GM12801 (cell line): ENCODE results near the gene CTDP1.

ENCODE experiments used
- TF ChIP-seq, protein P1 (sequence below): IDR thresholded peaks from one replicate; pipeline ENCODE4 v1.5.1; 2011; ENCODE audit warnings: control low read depth; ENCODE audit not compliant: insufficient read length; ENCODE audit errors: extremely low read depth

Gene CTDP1, protein sequence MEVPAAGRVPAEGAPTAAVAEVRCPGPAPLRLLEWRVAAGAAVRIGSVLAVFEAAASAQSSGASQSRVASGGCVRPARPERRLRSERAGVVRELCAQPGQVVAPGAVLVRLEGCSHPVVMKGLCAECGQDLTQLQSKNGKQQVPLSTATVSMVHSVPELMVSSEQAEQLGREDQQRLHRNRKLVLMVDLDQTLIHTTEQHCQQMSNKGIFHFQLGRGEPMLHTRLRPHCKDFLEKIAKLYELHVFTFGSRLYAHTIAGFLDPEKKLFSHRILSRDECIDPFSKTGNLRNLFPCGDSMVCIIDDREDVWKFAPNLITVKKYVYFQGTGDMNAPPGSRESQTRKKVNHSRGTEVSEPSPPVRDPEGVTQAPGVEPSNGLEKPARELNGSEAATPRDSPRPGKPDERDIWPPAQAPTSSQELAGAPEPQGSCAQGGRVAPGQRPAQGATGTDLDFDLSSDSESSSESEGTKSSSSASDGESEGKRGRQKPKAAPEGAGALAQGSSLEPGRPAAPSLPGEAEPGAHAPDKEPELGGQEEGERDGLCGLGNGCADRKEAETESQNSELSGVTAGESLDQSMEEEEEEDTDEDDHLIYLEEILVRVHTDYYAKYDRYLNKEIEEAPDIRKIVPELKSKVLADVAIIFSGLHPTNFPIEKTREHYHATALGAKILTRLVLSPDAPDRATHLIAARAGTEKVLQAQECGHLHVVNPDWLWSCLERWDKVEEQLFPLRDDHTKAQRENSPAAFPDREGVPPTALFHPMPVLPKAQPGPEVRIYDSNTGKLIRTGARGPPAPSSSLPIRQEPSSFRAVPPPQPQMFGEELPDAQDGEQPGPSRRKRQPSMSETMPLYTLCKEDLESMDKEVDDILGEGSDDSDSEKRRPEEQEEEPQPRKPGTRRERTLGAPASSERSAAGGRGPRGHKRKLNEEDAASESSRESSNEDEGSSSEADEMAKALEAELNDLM

DNA sequence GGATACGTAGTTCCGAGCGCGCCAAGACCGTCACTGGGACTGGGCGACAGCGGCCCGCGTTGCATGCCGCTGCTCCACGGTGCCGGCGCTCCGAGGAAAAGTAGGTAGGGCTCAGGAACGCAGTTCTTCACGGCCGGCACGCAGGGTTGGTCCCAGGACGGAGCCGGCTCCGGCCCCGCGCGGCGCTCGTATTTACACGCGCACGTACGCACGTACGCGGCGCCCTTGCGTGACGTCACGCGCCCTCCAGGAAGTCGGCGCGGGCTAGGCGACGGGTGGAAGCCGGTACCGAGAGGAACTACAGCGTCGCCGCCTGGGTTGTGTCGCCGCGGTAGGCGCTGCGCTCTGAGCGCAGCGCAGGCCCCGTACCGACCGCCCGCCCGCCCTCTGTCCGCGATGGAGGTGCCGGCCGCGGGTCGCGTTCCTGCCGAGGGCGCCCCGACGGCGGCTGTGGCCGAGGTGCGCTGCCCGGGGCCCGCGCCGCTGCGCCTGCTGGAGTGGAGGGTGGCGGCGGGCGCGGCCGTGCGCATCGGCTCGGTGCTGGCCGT lies at the start of gene CTDP1:
TSS of gene CTDP1 (plus strand) at position 252 of the 548 bp plus-strand sequence. CDS start at position 397, 145 bp downstream.
- TF ChIP-seq, protein P1, sequence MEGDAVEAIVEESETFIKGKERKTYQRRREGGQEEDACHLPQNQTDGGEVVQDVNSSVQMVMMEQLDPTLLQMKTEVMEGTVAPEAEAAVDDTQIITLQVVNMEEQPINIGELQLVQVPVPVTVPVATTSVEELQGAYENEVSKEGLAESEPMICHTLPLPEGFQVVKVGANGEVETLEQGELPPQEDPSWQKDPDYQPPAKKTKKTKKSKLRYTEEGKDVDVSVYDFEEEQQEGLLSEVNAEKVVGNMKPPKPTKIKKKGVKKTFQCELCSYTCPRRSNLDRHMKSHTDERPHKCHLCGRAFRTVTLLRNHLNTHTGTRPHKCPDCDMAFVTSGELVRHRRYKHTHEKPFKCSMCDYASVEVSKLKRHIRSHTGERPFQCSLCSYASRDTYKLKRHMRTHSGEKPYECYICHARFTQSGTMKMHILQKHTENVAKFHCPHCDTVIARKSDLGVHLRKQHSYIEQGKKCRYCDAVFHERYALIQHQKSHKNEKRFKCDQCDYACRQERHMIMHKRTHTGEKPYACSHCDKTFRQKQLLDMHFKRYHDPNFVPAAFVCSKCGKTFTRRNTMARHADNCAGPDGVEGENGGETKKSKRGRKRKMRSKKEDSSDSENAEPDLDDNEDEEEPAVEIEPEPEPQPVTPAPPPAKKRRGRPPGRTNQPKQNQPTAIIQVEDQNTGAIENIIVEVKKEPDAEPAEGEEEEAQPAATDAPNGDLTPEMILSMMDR, result no peak

DNA sequence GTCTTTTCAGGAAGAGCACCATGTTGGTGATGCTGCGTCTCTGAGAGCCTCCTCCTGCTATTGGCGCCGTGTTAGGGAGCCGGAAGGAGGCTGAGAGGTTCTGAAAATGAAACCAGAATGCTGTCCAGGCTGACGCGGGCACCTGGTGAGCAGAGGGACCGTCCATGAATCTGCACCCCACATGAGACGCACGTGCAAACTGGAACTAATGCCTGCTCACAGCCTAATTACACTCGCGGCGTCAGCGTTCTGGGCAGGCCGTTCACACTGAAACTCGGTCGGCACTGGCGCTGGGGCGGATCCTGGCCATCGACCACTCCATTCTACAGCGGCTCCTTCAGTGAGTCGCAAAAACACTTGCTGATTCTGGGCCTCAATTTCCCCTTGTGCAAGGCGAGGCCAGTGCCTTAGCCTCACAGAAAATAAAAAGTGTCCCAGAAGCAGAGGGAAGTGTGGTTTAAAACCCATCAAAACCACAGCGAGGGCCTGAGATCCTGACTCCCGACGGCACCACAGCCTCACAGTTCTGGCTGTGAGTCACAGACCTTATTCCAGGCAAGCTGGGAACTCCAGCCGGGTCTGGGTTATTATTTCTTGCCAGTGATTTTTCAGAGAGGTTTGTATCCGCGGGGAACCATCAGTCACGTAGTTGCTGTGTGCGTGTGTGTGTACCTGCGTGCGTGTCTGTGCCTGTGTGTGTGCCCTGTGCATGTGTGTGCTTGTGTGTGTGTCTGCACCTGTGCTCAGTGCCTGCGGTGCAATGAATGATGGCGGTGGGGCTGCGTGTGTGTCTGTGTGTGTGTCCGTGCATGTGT lies 49.1 kb upstream of the CTDP1 start:
- TF ChIP-seq, protein P1, result no peak

DNA sequence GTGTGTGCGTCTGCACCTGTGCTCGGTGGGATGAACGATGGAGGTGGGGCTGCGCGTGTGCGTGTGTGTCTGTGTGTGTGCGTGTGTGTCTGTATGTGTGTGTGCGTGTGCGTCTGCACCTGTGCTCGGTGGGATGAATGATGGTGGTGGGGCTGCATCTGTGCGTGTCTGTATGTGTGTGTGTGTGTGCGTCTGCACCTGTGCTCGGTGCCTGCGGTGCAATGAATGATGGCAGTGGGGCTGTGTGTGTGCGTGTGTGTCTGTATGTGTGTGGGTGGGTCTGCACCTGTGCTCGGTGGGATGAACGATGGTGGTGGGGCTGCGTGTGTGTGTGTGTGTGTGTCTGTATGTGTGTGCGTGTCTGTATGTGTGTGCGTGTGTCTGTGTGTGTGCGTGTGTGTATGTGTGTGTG lies 48.5 kb upstream of the CTDP1 start:
- TF ChIP-seq, protein P1, result no peak

DNA sequence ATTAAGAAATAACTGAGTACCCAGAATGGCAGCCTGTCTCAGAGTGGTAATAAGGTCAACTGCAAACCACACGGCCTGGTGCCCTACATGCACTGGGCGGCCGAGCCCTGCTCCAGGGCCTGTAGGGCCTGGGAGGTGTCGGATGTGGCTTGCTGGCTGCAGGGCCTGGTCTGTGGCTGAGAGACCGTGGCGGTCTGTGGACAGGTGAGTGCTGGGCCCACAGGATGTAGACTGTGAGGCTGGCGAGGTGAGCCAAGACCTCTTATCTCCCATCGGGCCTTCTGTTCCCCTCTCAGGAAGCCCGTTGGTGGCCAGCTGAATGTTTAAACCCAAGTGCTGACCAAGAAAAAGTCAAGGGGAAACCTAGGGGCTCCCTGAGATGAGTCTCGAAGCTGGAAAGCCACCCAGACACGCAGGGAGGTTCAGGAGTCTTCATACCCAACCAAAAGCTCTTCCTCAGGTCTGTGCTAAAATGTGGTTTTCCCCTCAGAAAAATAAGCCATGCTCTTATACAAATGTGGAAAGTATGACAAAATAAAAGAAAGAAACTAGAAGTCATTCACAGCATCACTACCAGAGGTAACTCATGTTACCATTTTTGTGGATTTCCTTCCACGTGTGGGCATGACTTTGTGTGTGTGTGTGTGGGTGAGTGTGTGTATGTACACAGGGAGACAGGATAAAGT lies 47.7 kb upstream of the CTDP1 start:
- TF ChIP-seq, protein P1, result no peak

DNA sequence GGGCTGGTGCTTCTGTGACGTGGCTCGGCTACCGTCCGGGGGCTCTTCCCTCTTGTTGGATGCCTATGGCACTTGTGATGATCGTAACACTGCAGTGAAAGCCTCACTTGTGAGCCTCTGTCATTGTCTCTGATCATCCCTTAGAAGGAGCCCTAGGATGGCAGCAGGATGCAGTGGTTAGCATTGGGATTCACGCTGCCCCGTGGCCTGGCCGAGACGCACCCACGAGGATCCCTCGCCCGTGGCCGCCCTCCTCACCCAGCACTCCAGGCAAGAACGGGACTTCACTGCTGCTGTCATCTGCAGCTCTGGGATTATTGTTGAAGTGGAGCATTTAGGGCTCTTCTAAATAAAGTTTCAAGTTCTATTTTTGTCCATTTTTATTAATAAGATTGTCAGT lies 46.8 kb upstream of the CTDP1 start:
- TF ChIP-seq, protein P1, result no peak

GRCh38 chr18:79634186-79634585 lies 45.4 kb upstream of the CTDP1 start:
- TF ChIP-seq, protein P1, result no peak
